OCI-LY7 (cell line): ENCODE measurements around the gene RFWD3.

Experiments used
- CTCF ChIP-seq: fragments of 200-600 bp; sonication (generic); conservative IDR thresholded peaks from 2 replicates; pipeline ENCODE4 v1.5.1; 2014; ENCODE audit warnings: mild to moderate bottlenecking, antibody characterized with exemption, low read length, moderate library complexity, mixed read lengths
- EZH2phosphoT487 ChIP-seq: fragments of 200-600 bp; sonication (generic); IDR thresholded peaks from 2 replicates; pipeline ENCODE4 v1.6.1; 2018; ENCODE audit warnings: low read depth, borderline replicate concordance, mild to moderate bottlenecking, mixed run types, antibody characterized with exemption, low read length, moderate library complexity, mixed read lengths

GRCh38 chr16:74606521-74607309, 60.0 kb downstream of the RFWD3 start, which contains the start of gene GLG1:
- TF ChIP-seq EZH2phosphoT487 (no peak), CTCF (no peak)
